ENCODE measurements around the gene FRMD4B. TPM values are rescaled to one million over a fixed set of nuclear protein-coding genes. Genes with fewer than 3 reads are reported as not detected.
A peak's percentile ranks its signal among the peaks of the same experiment; 100 is the strongest.

FRMD4B gene
- polyA plus RNA-seq, 6 donors from 2014 or later: 0.08 to 0.72 (median 0.37) TPM; not detected in 2

DNA sequence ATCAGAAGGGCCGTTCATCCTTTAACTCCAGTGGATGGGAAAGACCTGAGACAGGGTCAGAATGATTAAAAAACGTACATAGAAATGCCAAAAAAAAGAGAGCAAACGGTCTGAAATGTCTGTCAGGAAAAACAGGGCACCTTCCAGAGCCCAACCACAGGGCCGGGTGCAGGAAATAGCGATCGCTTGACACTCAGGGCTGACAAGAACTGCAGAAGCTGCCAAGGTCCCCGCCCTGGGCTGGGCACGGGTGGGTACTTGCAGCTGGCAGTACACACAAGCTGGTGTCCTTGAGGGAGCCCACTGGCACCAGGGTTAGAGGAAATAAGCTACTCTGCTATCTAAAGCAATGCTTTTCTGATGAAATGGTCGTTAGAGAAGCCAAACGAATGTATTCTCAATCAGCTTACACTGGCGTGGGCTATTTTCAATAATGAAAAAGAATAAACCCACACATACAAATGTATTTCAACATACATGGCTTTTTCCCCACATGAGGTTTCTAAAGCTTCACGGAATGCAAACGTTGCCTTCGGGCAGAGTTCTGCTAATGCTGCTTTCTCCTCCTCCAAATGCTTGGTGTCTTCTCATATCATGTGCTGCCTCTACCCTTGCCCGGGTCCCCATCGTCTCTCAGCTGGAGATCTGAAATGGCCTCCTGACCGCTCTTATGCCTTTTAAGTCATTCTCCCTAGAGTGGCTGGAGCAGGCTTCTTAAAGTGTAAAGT lies 15.6 kb downstream of the FRMD4B start:
- Mint-ChIP-seq H3K4me1 (peaks cover 18 to 28% (median 20%) of the 10 kb centered on the region in 3 donors), H3K9me3 (peaks cover 0 to 3% (median 0%) of the 10 kb centered on the region in 7 donors), H3K27me3 (peaks cover 0 to 8% (median 0%) of the 10 kb centered on the region in 3 donors), H3K36me3 (no peaks in the 10 kb centered on the region), H3K4me3 (peak overlapping the region in 6 of 8 donors; percentile 36 to 82 (median 68)), H3K27ac (peak overlapping the region in 4 of 6 donors; percentile 7 to 84 (median 34))
- DNase-seq (peak; percentile 29), ATAC-seq (ENCODE audit: low read depth in 2 of 2) (peak; percentile 78 to 90)

- Mint-ChIP-seq H3K4me1 (peaks cover 18 to 28% (median 20%) of the 10 kb centered on the region in 3 donors), H3K27ac (peak overlapping the region in 1 of 6 donors; percentile 35), H3K27me3 (peaks cover 0 to 8% (median 0%) of the 10 kb centered on the region in 3 donors), H3K36me3 (no peaks in the 10 kb centered on the region), H3K4me3 (peak overlapping the region in 2 of 8 donors; percentile 59 to 71), H3K9me3 (no peaks in the 10 kb centered on the region)
- ATAC-seq (ENCODE audit: low read depth in 2 of 2) (peak; percentile 71 to 80), DNase-seq (peak; percentile 10)
These were observed 17.7 kb downstream of the FRMD4B start for GRCh38 chr3:69368129-69368741.

- no peak for ATAC-seq (ENCODE audit: low read depth in 2 of 2)
- Mint-ChIP-seq H3K4me3 (no peak overlapping the region), H3K27me3 (peaks cover 0 to 8% (median 0%) of the 10 kb centered on the region in 3 donors), H3K9me3 (no peaks in the 10 kb centered on the region), H3K27ac (peak overlapping the region in 1 of 6 donors; percentile 30), H3K4me1 (peaks cover 18 to 28% (median 20%) of the 10 kb centered on the region in 3 donors), H3K36me3 (no peaks in the 10 kb centered on the region)
- DNase-seq: no peak
These were observed 18.3 kb downstream of the FRMD4B start for GRCh38 chr3:69367586-69367985.

DNA sequence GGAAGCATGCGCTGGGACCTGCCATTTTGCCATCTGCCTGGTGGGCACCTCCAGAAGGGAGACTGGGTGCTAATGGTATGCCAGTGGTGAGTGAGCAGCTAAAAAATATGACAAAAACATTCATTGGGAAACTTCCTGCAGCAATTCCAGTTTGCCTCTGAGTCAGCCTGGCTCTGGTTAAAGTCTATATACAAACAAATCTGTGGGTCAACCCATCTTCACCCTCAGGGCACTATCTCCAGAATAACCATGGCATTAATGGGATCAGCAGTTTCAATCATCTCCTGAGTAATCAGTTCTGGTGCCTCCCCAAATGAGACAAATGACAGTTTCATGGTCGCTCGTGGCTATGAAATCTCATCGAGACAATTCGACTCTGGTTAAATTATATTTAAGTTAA lies 21.5 kb downstream of the FRMD4B start:
- no peak overlapping the region for H3K27ac Mint-ChIP-seq
- H3K36me3 Mint-ChIP-seq: no peaks in the 10 kb centered on the region
- DNase-seq: no peak
- H3K4me3 Mint-ChIP-seq: no peak overlapping the region
- no peak for ATAC-seq (ENCODE audit: low read depth in 2 of 2)
- no peaks in the 10 kb centered on the region for H3K27me3 Mint-ChIP-seq
- peaks cover 6 to 14% (median 11%) of the 10 kb centered on the region in 3 donors for H3K4me1 Mint-ChIP-seq
- H3K9me3 Mint-ChIP-seq: peaks cover 0 to 10% (median 0%) of the 10 kb centered on the region in 7 donors

DNA sequence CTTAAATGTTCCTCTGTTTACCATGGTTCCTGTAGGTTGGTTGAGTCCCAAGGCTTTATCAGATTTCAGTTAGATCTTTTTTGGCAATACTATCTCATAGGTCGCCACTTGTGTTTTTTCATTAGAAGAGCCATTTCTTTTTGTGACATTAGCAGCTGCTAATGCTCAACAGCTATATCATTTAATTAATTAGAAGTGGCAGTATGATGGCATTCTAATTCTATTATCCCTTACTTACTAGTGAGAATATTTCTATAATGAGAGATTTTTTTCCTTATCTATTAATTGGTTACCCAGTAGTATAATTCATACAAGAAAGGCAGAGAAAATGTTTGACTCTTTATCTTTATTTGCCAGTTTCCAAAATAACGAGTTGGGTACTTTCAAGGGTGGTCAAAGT lies 25.2 kb downstream of the FRMD4B start:
- H3K27ac Mint-ChIP-seq: no peak overlapping the region

DNA sequence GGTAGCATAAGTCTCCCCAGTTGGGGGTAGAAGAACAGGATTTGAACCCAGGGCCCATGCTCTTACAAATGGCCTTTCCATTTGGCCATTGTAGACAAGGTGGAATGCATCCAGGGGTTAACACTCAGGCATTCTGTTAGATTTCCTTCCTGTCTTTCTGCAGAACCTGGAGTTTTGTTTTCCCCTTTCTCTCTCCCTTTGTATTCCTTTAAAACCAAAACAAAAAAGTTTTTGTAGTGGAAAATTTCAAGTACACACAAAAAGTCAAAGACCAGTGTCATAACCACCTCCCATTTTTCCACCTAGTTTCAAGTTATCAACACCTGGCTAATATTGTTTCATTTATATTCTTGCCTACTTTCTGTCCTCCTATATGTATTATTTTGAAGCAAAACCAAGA lies 26.0 kb downstream of the FRMD4B start:
- ATAC-seq (ENCODE audit: low read depth in 2 of 2) (no peak), DNase-seq (no peak)
- Mint-ChIP-seq H3K27me3 (no peaks in the 10 kb centered on the region), H3K36me3 (peaks cover 0 to 8% of the 10 kb centered on the region in 2 donors), H3K27ac (no peak overlapping the region), H3K4me1 (peaks cover 0 to 3% (median 0%) of the 10 kb centered on the region in 3 donors), H3K4me3 (no peak overlapping the region), H3K9me3 (peaks cover 0 to 23% (median 6%) of the 10 kb centered on the region in 7 donors)

More for the DNA sequence above, 25.2 kb downstream of the FRMD4B start:
- H3K4me3 Mint-ChIP-seq: no peak overlapping the region
- no peak for DNase-seq
- peaks cover 0 to 8% of the 10 kb centered on the region in 2 donors for H3K36me3 Mint-ChIP-seq
- H3K27me3 Mint-ChIP-seq: no peaks in the 10 kb centered on the region
- no peak for ATAC-seq (ENCODE audit: low read depth in 2 of 2)
- H3K9me3 Mint-ChIP-seq: peaks cover 0 to 23% (median 6%) of the 10 kb centered on the region in 7 donors
- peaks cover 0 to 3% (median 0%) of the 10 kb centered on the region in 3 donors for H3K4me1 Mint-ChIP-seq

DNA sequence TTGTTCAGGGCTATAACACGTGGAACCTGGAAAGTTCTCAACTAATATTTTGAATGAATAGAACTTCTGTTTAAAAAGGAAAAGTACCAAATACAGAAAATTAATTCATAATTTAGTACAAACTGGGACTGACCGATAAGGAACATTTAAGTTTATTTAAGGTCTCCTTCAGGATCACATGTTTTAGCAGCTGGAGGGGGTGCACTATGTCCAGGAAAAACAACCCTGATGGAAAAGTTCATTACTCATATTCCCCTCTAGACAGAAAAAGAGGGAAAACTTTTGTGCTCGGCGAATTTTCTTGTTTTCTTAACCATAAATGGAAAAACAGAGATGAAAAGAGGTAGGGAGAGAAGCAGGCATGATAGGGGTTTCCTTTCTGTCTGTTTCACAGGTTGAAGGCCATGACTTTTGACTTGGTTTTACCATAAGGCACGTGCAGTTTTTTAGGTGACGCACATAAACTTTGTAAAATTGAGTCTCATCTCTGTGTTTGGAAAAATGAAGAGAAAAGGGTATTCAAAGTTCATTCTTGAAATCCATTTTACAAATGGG lies 26.5 kb downstream of the FRMD4B start:
- H3K9me3 Mint-ChIP-seq: peaks cover 0 to 23% (median 6%) of the 10 kb centered on the region in 7 donors
- peaks cover 0 to 3% (median 0%) of the 10 kb centered on the region in 3 donors for H3K4me1 Mint-ChIP-seq
- H3K4me3 Mint-ChIP-seq: no peak overlapping the region
- ATAC-seq (ENCODE audit: low read depth in 2 of 2) (no peak), DNase-seq (no peak)
- H3K27me3 Mint-ChIP-seq: no peaks in the 10 kb centered on the region
- no peak overlapping the region for H3K27ac Mint-ChIP-seq
- H3K36me3 Mint-ChIP-seq: peaks cover 0 to 8% of the 10 kb centered on the region in 2 donors

DNA sequence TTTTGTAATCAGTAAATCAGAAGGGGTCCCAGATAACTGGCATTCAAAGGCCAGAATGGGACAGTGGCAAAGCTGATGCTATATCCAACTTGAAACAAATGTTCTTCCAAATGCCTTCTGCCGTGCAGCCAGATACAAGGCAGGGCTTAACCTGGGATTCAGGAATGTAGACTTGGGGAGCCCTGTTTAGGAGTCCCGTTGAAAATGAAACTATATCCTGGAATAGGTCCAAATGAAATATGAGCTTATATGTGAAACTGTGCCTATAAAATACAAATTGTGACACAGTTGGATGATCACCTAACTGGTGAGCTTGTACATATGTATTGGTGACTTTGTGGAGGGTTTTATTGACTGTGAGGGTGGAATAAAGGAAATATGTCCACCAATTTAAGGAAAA lies 28.7 kb downstream of the FRMD4B start:
- H3K27ac Mint-ChIP-seq: no peak overlapping the region
- H3K4me1 Mint-ChIP-seq: peaks cover 7 to 14% (median 9%) of the 10 kb centered on the region in 3 donors
- H3K27me3 Mint-ChIP-seq: peaks cover 0 to 7% (median 0%) of the 10 kb centered on the region in 3 donors
- H3K9me3 Mint-ChIP-seq: peaks cover 0 to 23% (median 6%) of the 10 kb centered on the region in 7 donors
- ATAC-seq (ENCODE audit: low read depth in 2 of 2) (no peak), DNase-seq (no peak)
- peaks cover 0 to 8% of the 10 kb centered on the region in 2 donors for H3K36me3 Mint-ChIP-seq
- H3K4me3 Mint-ChIP-seq: no peak overlapping the region

DNA sequence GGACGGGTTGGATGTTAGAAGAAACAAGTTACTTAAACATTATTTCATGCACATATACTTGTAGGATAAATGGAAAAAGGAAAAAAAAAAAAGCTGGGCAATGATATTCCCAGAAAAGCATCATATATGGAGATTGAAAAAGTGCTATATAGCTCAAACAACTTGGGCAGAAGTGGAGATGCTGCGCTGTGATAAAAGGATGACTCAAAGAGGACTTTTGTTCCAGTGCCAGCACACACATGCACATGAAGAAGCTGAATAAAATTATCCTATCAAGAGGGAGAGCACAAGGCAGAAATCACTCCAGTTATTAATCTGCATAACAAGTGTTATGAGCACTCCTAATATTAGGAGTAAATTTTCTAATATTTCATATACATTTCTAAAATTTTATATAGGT lies 30.9 kb downstream of the FRMD4B start:
- Mint-ChIP-seq H3K27me3 (peaks cover 0 to 7% (median 0%) of the 10 kb centered on the region in 3 donors), H3K27ac (no peak overlapping the region), H3K36me3 (peaks cover 0 to 8% of the 10 kb centered on the region in 2 donors), H3K4me3 (no peak overlapping the region), H3K9me3 (peaks cover 0 to 19% (median 8%) of the 10 kb centered on the region in 7 donors), H3K4me1 (peaks cover 7 to 15% (median 9%) of the 10 kb centered on the region in 3 donors)
- DNase-seq: no peak
- no peak for ATAC-seq (ENCODE audit: low read depth in 2 of 2)

GRCh38 chr3:69353503-69353902 lies 32.4 kb downstream of the FRMD4B start:
- peak in 1 of 2 donors; percentile 36 for ATAC-seq (ENCODE audit: low read depth in 2 of 2)
- H3K27me3 Mint-ChIP-seq: peaks cover 0 to 7% (median 0%) of the 10 kb centered on the region in 3 donors
- peaks cover 7 to 15% (median 9%) of the 10 kb centered on the region in 3 donors for H3K4me1 Mint-ChIP-seq
- peaks cover 0 to under 1% of the 10 kb centered on the region in 2 donors for H3K36me3 Mint-ChIP-seq
- DNase-seq: no peak
- peak overlapping the region in 7 of 8 donors; percentile 1 to 88 (median 61) for H3K4me3 Mint-ChIP-seq
- peak overlapping the region in 1 of 6 donors; percentile 55 for H3K27ac Mint-ChIP-seq
- peaks cover 0 to 8% (median 2%) of the 10 kb centered on the region in 7 donors for H3K9me3 Mint-ChIP-seq

- Mint-ChIP-seq H3K4me3 (peak overlapping the region in 7 of 8 donors; percentile 21 to 88 (median 61)), H3K27me3 (peaks cover 0 to 7% (median 0%) of the 10 kb centered on the region in 3 donors), H3K36me3 (no peaks in the 10 kb centered on the region), H3K27ac (peak overlapping the region in 1 of 6 donors; percentile 55), H3K9me3 (peaks cover 0 to 8% (median 0%) of the 10 kb centered on the region in 7 donors), H3K4me1 (peaks cover 7 to 15% (median 9%) of the 10 kb centered on the region in 3 donors)
- DNase-seq: no peak
- no peak for ATAC-seq (ENCODE audit: low read depth in 2 of 2)
These were observed 32.8 kb downstream of the FRMD4B start for GRCh38 chr3:69353088-69353478.

GRCh38 chr3:69352305-69353087 lies 33.4 kb downstream of the FRMD4B start:
- no peak overlapping the region for H3K27ac Mint-ChIP-seq
- peaks cover 0 to 8% (median 0%) of the 10 kb centered on the region in 7 donors for H3K9me3 Mint-ChIP-seq
- peaks cover 0 to 7% (median 0%) of the 10 kb centered on the region in 3 donors for H3K27me3 Mint-ChIP-seq
- H3K36me3 Mint-ChIP-seq: no peaks in the 10 kb centered on the region
- DNase-seq (no peak), ATAC-seq (ENCODE audit: low read depth in 2 of 2) (no peak)
- H3K4me3 Mint-ChIP-seq: peak overlapping the region in 2 of 8 donors; percentile 61 to 82
- peaks cover 7 to 15% (median 9%) of the 10 kb centered on the region in 3 donors for H3K4me1 Mint-ChIP-seq
